HG03039 (cell line): ENCODE results near the gene KCNQ4.

ENCODE experiments used
- ATAC-seq: cut with Tn5 transposase; IDR thresholded peaks from one replicate; pipeline ENCODE4 v1.9.1; 2021; ENCODE audit warnings: mild to moderate bottlenecking, moderate library complexity; ENCODE audit not compliant: unreplicated experiment

The KCNQ4 gene

GRCh38 chr1:40794974-40795715 lies 11.6 kb downstream of the KCNQ4 start:
- ATAC-seq: no peak

GRCh38 chr1:40795811-40796586 lies 12.4 kb downstream of the KCNQ4 start:
- ATAC-seq: no peak

- ATAC-seq: no peak
Measured at GRCh38 chr1:40796939-40797667, 13.5 kb downstream of the KCNQ4 start.

GRCh38 chr1:40797668-40798010 lies 14.1 kb downstream of the KCNQ4 start:
- ATAC-seq: no peak

GRCh38 chr1:40798366-40799281 lies 15.0 kb downstream of the KCNQ4 start:
- ATAC-seq: no peak

- ATAC-seq: no peak
Measured at GRCh38 chr1:40799351-40799867, 15.8 kb downstream of the KCNQ4 start.

DNA sequence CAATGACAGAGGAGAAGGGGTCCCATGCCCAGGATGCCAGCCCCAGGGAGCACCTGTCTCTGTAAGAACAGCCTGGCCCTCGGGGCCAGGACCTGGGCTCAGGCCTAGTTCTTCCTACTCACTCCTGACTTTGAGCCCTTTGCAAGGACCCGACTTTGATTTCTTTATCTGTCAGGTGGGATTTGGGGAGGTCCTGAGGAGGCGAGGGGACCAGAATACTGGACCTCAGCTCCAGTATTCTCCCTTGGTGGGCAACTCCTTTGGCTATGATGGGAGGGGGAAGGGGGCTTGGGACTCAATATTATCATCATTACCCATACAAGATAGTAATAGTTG lies 18.1 kb downstream of the KCNQ4 start:
- no peak for ATAC-seq

DNA sequence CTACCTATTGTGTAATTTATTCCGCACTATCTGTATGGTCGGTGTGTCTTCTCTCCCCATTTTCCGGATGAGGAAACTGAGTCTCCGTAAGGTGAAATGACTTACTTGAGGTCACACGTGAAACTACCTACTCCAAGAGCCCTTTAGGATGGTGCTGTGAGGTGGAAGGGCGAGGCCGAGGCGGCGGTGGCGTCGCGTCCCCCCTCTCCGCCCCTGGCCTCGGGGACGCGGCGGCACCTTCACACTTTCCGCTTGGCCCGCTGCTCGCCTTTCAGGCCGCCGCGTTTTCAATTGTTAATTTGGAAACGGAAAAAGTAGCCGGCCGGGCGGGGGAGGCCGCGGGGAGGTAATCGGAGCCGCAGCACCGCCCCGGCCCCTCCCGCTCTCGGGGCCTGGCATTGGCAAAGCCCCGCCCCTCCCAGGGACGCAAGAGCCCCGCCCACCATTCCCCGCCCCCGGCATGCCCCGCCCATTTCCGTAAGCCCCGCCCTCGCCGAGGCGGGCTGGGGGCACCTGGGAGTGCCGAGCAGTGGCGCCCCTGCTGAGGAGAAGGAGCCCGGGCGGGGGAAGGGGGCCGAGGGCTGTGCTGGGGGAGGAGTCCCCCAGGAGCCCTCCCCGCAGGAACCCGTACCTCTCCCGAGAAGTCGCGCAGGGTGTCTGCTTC lies 18.6 kb downstream of the KCNQ4 start:
- no peak for ATAC-seq

DNA sequence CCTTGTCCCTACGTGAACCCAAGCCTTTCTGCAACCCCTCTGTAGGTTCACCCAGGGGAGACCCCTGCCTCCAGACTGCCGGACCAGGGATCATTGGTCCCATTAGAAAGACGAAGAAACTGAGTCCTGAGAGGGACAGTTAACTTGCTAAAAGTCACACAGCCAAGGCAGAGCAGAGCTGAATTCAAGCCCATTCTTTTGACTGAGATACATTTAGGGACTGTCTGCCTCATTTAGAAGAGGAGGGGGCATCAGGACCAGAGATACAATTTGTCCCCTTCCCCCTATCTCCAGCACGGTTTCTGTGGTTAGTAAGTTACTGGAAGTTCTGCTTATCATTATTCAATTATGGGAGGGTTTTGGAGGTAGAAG lies 19.1 kb downstream of the KCNQ4 start:
- ATAC-seq: no peak

DNA sequence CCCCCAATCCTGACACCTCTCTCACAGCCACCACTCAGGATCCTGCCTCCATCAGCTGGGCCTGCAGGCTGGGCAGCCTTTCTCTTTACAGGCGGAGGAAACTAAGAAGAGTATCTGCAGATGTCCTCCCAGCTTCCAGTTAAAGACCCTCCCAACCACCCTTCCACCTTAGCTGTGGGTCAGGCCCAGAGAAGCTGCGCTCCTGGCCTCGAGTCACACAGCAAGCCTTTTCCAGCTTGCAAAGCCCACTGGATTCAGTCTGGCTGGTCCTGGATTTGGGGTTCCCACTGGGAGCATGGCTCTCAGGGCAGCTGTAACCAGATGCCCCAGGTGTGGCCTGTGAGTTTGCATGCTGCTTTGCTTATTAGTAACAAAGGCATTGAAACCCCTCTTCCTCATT lies 19.9 kb downstream of the KCNQ4 start:
- no peak for ATAC-seq

GRCh38 chr1:40803902-40804301 lies 20.3 kb downstream of the KCNQ4 start:
- ATAC-seq: no peak

GRCh38 chr1:40806240-40806639 lies 22.7 kb downstream of the KCNQ4 start:
- ATAC-seq: no peak

DNA sequence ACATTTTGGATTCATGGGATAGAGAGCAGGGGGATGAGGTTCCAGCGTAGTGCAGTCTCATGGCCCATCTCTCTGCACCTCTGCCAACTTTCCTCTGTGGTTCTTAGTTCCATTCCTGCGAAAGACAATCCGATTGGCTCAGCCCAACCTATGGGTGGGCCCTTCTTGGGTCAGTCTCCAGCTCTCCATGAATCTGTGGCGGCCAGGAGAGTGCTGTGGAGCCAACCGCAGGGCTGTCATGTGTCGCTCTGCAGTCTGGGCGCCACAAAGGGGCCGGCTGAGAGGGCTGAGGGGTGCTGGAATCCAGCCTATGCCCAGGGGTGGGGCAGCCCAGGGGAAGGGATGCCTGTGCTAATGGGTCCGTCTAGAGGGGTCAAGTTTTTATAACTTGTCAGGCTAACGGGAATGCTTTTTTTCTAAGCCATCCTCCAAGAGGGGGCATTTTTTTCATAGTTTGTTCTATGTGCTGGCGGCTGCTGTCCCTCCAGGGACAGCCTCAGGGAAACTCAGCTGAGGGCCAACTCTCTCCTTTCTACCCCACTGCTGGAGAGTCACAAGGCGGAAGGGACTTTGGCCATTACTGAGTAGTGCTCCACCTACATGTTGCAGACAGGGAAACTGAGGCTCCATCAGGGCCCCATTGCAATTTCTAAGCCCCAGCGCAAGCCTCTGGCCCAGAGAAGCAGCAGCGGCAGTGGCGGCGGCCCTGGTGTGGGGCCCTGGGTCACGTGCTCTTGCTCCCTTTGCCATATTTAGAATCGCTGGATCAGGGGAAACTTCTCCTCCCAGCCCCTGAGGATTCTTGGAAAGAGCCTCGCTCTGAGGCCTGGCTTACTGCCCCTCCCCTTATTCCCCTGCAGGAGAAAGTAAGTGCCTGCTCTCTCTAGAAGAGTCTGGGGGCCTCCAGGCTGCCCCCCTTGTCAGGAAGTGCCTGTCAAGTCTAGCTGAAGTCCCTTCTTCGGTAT lies 23.4 kb downstream of the KCNQ4 start:
- no peak for ATAC-seq

DNA sequence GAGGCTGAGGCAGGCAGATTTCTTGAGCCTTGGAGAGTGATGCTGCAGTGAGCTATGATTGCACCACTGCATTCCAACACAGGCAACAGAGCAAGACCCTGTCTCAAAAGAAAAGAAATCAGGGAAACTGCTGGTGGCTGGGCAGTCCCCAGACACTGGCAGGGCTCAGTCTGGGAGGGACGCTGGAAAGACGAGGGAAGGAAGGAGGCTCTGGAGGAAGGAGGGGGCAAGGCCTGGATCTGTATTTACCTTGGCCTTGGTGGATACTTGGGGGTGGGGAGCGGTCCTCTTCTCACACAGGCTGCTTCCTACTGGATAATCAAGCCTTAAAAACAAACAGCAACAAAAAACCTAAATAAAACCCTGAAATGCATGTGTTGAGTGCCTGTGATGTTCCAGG lies 24.4 kb downstream of the KCNQ4 start:
- ATAC-seq: no peak

- no peak for ATAC-seq
Measured at GRCh38 chr1:40808444-40808843, 24.9 kb downstream of the KCNQ4 start.

GRCh38 chr1:40808909-40809308 lies 25.3 kb downstream of the KCNQ4 start:
- ATAC-seq: no peak

GRCh38 chr1:40810927-40811326 lies 27.3 kb downstream of the KCNQ4 start:
- ATAC-seq: no peak

DNA sequence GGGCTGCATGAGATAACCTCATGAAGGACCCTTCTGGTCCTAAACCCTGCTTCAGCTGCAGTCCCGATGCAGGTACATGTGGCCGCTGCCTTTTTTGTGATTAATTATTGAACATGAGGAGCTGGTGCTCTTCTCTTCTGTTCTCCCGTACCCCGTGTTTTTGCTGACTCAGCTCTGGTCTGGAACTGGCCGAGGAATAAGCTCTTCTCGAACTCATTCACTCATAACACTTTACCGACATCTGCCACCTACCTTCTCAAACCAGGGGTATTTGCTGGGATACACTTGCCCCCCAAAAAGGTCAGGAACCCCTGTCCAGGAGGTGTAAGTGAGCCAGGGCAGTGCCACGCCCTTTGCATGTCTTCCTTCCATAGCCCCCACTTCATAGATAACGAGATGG lies 31.8 kb downstream of the KCNQ4 start:
- ATAC-seq: no peak

GRCh38 chr1:40817791-40818263 lies 34.2 kb downstream of the KCNQ4 start:
- ATAC-seq: no peak
